ENCODE measurements around the gene FAM110A. TPM values are rescaled to one million over a fixed set of nuclear protein-coding genes. Genes with fewer than 3 reads are reported as not detected.

The FAM110A gene
- total and polyA plus RNA-seq, 9 of the 15 experiments (the other 6 are each of a cell fraction or from before 2014, with no cell fraction given), result 0.73 to 15.5 (median 3.6) TPM

- no peak for TF ChIP-seq MGA (IDR thresholded peaks at IDR 0.05)
- no peak for TF ChIP-seq DDX20 (tag; IDR thresholded peaks at IDR 0.05; ENCODE audit: low read depth)
- TF ChIP-seq ZNF239 (CRISPR knock-in tag; IDR thresholded peaks at IDR 0.05), result no peak
- no peak for TF ChIP-seq ZBTB34 (CRISPR knock-in tag; IDR thresholded peaks at IDR 0.05)
- no peak for TF ChIP-seq ZNF583 (CRISPR knock-in tag; IDR thresholded peaks at IDR 0.05)
- TF ChIP-seq ZEB2 (IDR thresholded peaks at IDR 0.05), result no peak
- TF ChIP-seq ZNF121 (CRISPR knock-in tag; conservative IDR thresholded peaks at IDR 0.05), result no peak
- TF ChIP-seq PURB (CRISPR knock-in tag; IDR thresholded peaks at IDR 0.05; ENCODE audit: low read depth), result no peak
- TF ChIP-seq PBX2 (CRISPR knock-in tag; IDR thresholded peaks at IDR 0.05; ENCODE audit: low read depth), result no peak
- no peak for TF ChIP-seq PBX2 (tag; conservative IDR thresholded peaks at IDR 0.05; ENCODE audit: low read depth)
- no peak for TF ChIP-seq CREB1 (IDR thresholded peaks at IDR 0.05)
- TF ChIP-seq CREB1 (CRISPR knock-in tag; IDR thresholded peaks at IDR 0.05), result no peak
- TF ChIP-seq CHCHD3 (CRISPR knock-in tag; IDR thresholded peaks at IDR 0.05), result no peak
- TF ChIP-seq RAD21 (CRISPR knock-in tag; conservative IDR thresholded peaks at IDR 0.05 in 1 of 2, IDR thresholded peaks at IDR 0.05 in 1 of 2), result no peak
Measured at GRCh38 chr20:879626-880025, 46.1 kb downstream of the FAM110A start (continued).
